Endothelial cell of umbilical vein (primary cell): Measurements from ENCODE around the gene FJX1.

Experiments
- CTCF ChIP-seq, 2 donors: IDR thresholded peaks; 1 replicate in 1 of 2; 2 replicates in 1 of 2; pipeline ENCODE4 v1.5.1; 2011; ENCODE audit warnings: low read length in 2 of 2, mild to moderate bottlenecking in 2 of 2, moderate library complexity in 2 of 2, control low read depth in 1 of 2, inconsistent platforms in 1 of 2, low read depth in 1 of 2; ENCODE audit not compliant: insufficient read depth in 1 of 2; ENCODE audit errors: extremely low read depth in 1 of 2
- FOS ChIP-seq: IDR thresholded peaks from 2 replicates; pipeline ENCODE4 v1.6.1; 2011; ENCODE audit warnings: mild to moderate bottlenecking, low read length, moderate library complexity, borderline replicate concordance; ENCODE audit not compliant: insufficient read depth
- MYC ChIP-seq: IDR thresholded peaks from one replicate; pipeline ENCODE4 v1.6.1; 2011; ENCODE audit warnings: mild to moderate bottlenecking, low read depth, low read length
- POLR2AphosphoS5 ChIP-seq: IDR thresholded peaks from 2 replicates; pipeline ENCODE4 v1.6.1; 2012; ENCODE audit warnings: low read depth, mild to moderate bottlenecking, control low read depth, low read length, moderate library complexity; ENCODE audit not compliant: insufficient read depth

- TF ChIP-seq CTCF (IDR thresholded peaks at IDR 0.05; ENCODE audit: extremely low read depth in 1 of 2, insufficient read depth in 1 of 2, low read depth in 1 of 2, low read length in 2 of 2) (peak in 1 of 2 donors; percentile 4), FOS (peak; percentile 28), POLR2AphosphoS5 (no peak), MYC (no peak)
These were observed 1.8 kb downstream of the FJX1 start for GRCh38 chr11:35619855-35620640.
